ENCODE results near the gene USP4.

The USP4 gene

GRCh38 chr3:49371946-49372345, 32.1 kb upstream of the USP4 start:
- TF ChIP-seq CTCF (IDR thresholded peaks at IDR 0.05; ENCODE audit: poor library complexity, severe bottlenecking), result no peak
- Histone ChIP-seq H3K27ac (ENCODE audit: poor library complexity, severe bottlenecking) (no peak overlapping the region), H3K36me3 (ENCODE audit: low read depth) (peaks cover 74% of the 10 kb centered on the region), H3K27me3 (ENCODE audit: insufficient read depth, poor library complexity, severe bottlenecking) (no peaks in the 10 kb centered on the region), H3K9me3 (ENCODE audit: severe bottlenecking) (no peaks in the 10 kb centered on the region), H3K4me1 (ENCODE audit: insufficient read depth, poor library complexity, severe bottlenecking) (no peaks in the 10 kb centered on the region), H3K4me3 (ENCODE audit: severe bottlenecking) (no peak overlapping the region)
- no peak for ATAC-seq (ENCODE audit: low read depth)
- DNase-seq (ENCODE audit: low spot score), result no peak

GRCh38 chr3:49370585-49371290, 30.9 kb upstream of the USP4 start:
- Histone ChIP-seq H3K4me3 (ENCODE audit: severe bottlenecking) (no peak overlapping the region), H3K36me3 (ENCODE audit: low read depth) (peaks cover 82% of the 10 kb centered on the region), H3K27me3 (ENCODE audit: insufficient read depth, poor library complexity, severe bottlenecking) (no peaks in the 10 kb centered on the region), H3K9me3 (ENCODE audit: severe bottlenecking) (no peaks in the 10 kb centered on the region), H3K4me1 (ENCODE audit: insufficient read depth, poor library complexity, severe bottlenecking) (no peaks in the 10 kb centered on the region), H3K27ac (ENCODE audit: poor library complexity, severe bottlenecking) (no peak overlapping the region)
- ATAC-seq (ENCODE audit: low read depth) (no peak), DNase-seq (ENCODE audit: low spot score) (no peak)
- TF ChIP-seq CTCF (IDR thresholded peaks at IDR 0.05; ENCODE audit: poor library complexity, severe bottlenecking), result no peak

GRCh38 chr3:49362561-49362960, 22.7 kb upstream of the USP4 start:
- TF ChIP-seq CTCF (IDR thresholded peaks at IDR 0.05; ENCODE audit: poor library complexity, severe bottlenecking), result no peak
- Histone ChIP-seq H3K36me3 (ENCODE audit: low read depth) (peaks cover 86% of the 10 kb centered on the region), H3K27me3 (ENCODE audit: insufficient read depth, poor library complexity, severe bottlenecking) (no peaks in the 10 kb centered on the region), H3K27ac (ENCODE audit: poor library complexity, severe bottlenecking) (no peak overlapping the region), H3K4me1 (ENCODE audit: insufficient read depth, poor library complexity, severe bottlenecking) (peaks cover 13% of the 10 kb centered on the region), H3K9me3 (ENCODE audit: severe bottlenecking) (no peaks in the 10 kb centered on the region), H3K4me3 (ENCODE audit: severe bottlenecking) (no peak overlapping the region)
- DNase-seq (ENCODE audit: low spot score) (no peak), ATAC-seq (ENCODE audit: low read depth) (no peak)

- no peak for TF ChIP-seq CTCF (IDR thresholded peaks at IDR 0.05; ENCODE audit: poor library complexity, severe bottlenecking)
- H3K36me3 ChIP-seq (ENCODE audit: low read depth), result peaks cover 86% of the 10 kb centered on the region
- peaks cover 17% of the 10 kb centered on the region for H3K4me1 ChIP-seq (ENCODE audit: insufficient read depth, poor library complexity, severe bottlenecking)
- ATAC-seq (ENCODE audit: low read depth), result no peak
- no peak overlapping the region for H3K4me3 ChIP-seq (ENCODE audit: severe bottlenecking)
- no peaks in the 10 kb centered on the region for H3K27me3 ChIP-seq (ENCODE audit: insufficient read depth, poor library complexity, severe bottlenecking)
- no peaks in the 10 kb centered on the region for H3K9me3 ChIP-seq (ENCODE audit: severe bottlenecking)
- DNase-seq (ENCODE audit: low spot score), result no peak
- H3K27ac ChIP-seq (ENCODE audit: poor library complexity, severe bottlenecking), result peak overlapping the region; percentile 96
These were observed 19.8 kb upstream of the USP4 start for GRCh38 chr3:49359623-49360022.

DNA sequence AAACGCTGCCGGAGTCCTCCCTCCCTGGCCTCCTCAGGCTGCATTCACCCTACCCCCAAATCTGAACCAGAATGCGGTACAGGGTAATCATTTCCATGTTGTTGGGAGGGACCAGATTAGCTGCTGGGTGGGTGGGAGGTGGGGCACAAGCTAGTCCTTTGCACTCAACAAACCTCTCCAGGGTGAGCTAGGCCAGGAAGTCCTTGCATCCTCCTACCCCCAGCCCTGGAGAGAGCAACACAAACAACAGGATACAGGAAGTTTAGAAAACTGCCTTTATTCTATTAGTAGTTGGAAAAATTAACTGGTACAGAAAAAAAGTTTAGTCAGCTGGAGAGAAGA, 19.0 kb upstream of the USP4 start:
- DNase-seq (ENCODE audit: low spot score) (no peak), ATAC-seq (ENCODE audit: low read depth) (peak; percentile 8)
- Histone ChIP-seq H3K27me3 (ENCODE audit: insufficient read depth, poor library complexity, severe bottlenecking) (no peaks in the 10 kb centered on the region), H3K4me3 (ENCODE audit: severe bottlenecking) (peak overlapping the region; percentile 65), H3K4me1 (ENCODE audit: insufficient read depth, poor library complexity, severe bottlenecking) (peaks cover 17% of the 10 kb centered on the region), H3K27ac (ENCODE audit: poor library complexity, severe bottlenecking) (peak overlapping the region; percentile 96), H3K9me3 (ENCODE audit: severe bottlenecking) (no peaks in the 10 kb centered on the region), H3K36me3 (ENCODE audit: low read depth) (peaks cover 79% of the 10 kb centered on the region)
- TF ChIP-seq CTCF (IDR thresholded peaks at IDR 0.05; ENCODE audit: poor library complexity, severe bottlenecking), result no peak

Data from RWPE2 (cell line).